Heart right ventricle (tissue), 16 donors: ENCODE data around the gene RNF183. TPM values are rescaled to one million over a fixed set of nuclear protein-coding genes. Genes with fewer than 3 reads are reported as not detected.
A peak's percentile ranks its signal among the peaks of the same experiment; 100 is the strongest.

Experiments used
- ATAC-seq, 8 donors: fragments of 200-7000 bp; cut with Tn5 transposase; one replicate each; pipeline ENCODE4 v1.9.1; 2020; ENCODE audit warnings: mild to moderate bottlenecking in 8 of 8, moderate library complexity in 8 of 8, moderate number of reproducible peaks in 1 of 8
- DNase-seq, 2 donors: peaks; one replicate each; pipeline ENCODE4 v3.0.0-alpha.2; 2020
- H3K27ac ChIP-seq, 10 donors: fragments of 200-600 bp; sonication (generic) in 2 of 10; one replicate each; pipeline versions ENCODE4 v1.5.0 to v1.8.0; 2020 to 2022; ENCODE audit warnings: mild to moderate bottlenecking in 3 of 10
- H3K27me3 ChIP-seq, 7 donors: fragments of 200-600 bp; one replicate each; pipeline ENCODE4 v1.8.0; 2021 to 2022; ENCODE audit warnings: mild to moderate bottlenecking in 2 of 7
- H3K36me3 ChIP-seq, 9 donors: fragments of 200-600 bp; sonication (generic) in 1 of 9; one replicate each; pipeline versions ENCODE4 v1.5.0 to v1.8.0; 2020 to 2022; ENCODE audit warnings: mild to moderate bottlenecking in 2 of 9
- H3K4me1 ChIP-seq, 9 donors: fragments of 200-600 bp; sonication (generic) in 1 of 9; one replicate each; pipeline versions ENCODE4 v1.5.0 to v1.8.0; 2020 to 2022; ENCODE audit warnings: mild to moderate bottlenecking in 4 of 9
- H3K4me3 ChIP-seq, 10 donors: fragments of 200-600 bp; sonication (generic) in 2 of 10; one replicate each; pipeline versions ENCODE4 v1.5.0 to v1.8.0; 2020 to 2022; ENCODE audit warnings: mild to moderate bottlenecking in 7 of 10, moderate library complexity in 2 of 10
- H3K9me3 ChIP-seq, 11 donors: fragments of 200-600 bp in 10 of 11; sonication (generic) in 2 of 11; one replicate each; pipeline versions ENCODE4 v1.5.0 to v1.8.0; 2013 to 2022; ENCODE audit warnings: mild to moderate bottlenecking in 2 of 11, control low read depth in 1 of 11, moderate library complexity in 1 of 11
- CTCF ChIP-seq, 9 donors: fragments of 200-600 bp; sonication (generic) in 2 of 9; IDR thresholded peaks; one replicate each; pipeline versions ENCODE4 v1.5.0 to v1.8.0; 2021 to 2022; ENCODE audit warnings: antibody characterized with exemption in 9 of 9, mild to moderate bottlenecking in 5 of 9, moderate library complexity in 1 of 9
- WGBS, 2 donors: extraction: QIAGEN DNeasy Blood & Tissue Kit; methylation state at CpG; one replicate each; pipeline ENCODE4 v1.1.7; 2013; ENCODE audit warnings: inconsistent platforms in 1 of 2; 5-methylcytosine and 5-hydroxymethylcytosine counted together
- intact Hi-C, 10 donors: fragments of 100-400 bp; cut with DNase I; formaldehyde crosslinking; loops; one replicate each; pipeline versions ENCODE4 v1.11.1 to v1.14.2; 2022
- polyA plus RNA-seq, 2 donors: library from polyadenylated mRNA; stranded (reverse); fragments of 200-250 nt; gene quantifications; one replicate each; pipeline ENCODE4 v1.2.3, GENCODE V29; 2013
- total RNA-seq, 10 donors: library from RNA; stranded (reverse); fragmentation: NEBNext Ultra II Directional in 3 of 10; extraction: Animal tissue kit (Norgen Biotek cat#: 25700) in 3 of 10; gene quantifications; one replicate each; pipeline versions ENCODE4 v1.2.1 to v1.2.4, GENCODE V29; 2021 to 2023
- donor health status: Arrhythmogenic right ventricular cardiomyopathy.
- donor health status: ischemic (EF 13 %, LVEDD 7.1; RV severe dilation, severe dysfunction).
- donor health status: healthy with polysubstance abuse.
- donor health status: DM: no; HTN: yes; CAD: no.
- donor health status: DM: no; HTN: no; CAD: no.
- donor health status: ischemic (EF 25% LVEDD 6.9; RV normal size, moderate dysfunction).
- donor health status: ischemic (EF 25% LVEDD 5.7; RV mildly dilated, moderate dysfunction).
- donor health status: healthy.
- donor health status: DM: yes; HTN: yes; CAD: no.
- donor health status: Ischemic cardiomyopathy.
- donor health status: ischemic (EF 35%, LVEDD 5.7; RV mildly dilated, moderate dysfunction).
- donor health status: nonischemic (EF 11% LVEDD 7.7; RV severe dilation, severe dysfunction).
- donor health status: DM: yes; HTN: yes; CAD: no.
- donor health status: PGD.
- donor health status: ischemic (EF 29% LVEDD 5.4; RV normal size, mild dysfunction).
- donor health status: nonischemic (EF 23%, LVEDD 6.1; RV moderate dilation, normal function).

RNF183 gene
- total and polyA plus RNA-seq, 12 donors = 0.03 to 0.53 TPM; not detected in 10

GRCh38 chr9:113340011-113340699 lies 37.0 kb upstream of the RNF183 start, which contains the start of gene WDR31:
WDR31 (minus strand) TSS chr9:113340275; CDS start chr9:113332022, 8,253 bp downstream.
- Histone ChIP-seq H3K4me3 (peak within 1 kb of the TSS; percentile 62 to 97 (median 75)), H3K36me3 (peaks cover 0 to 5% (median 0%) of the 10 kb centered on the region in 9 donors), H3K4me1 (peaks cover 0 to 31% (median 22%) of the 10 kb centered on the region in 9 donors), H3K9me3 (no peaks in the 10 kb centered on the region), H3K27me3 (no peaks in the 10 kb centered on the region), H3K27ac (peak within 1 kb of the TSS; percentile 53 to 88 (median 78))
- DNase-seq (peak; percentile 86 to 88), ATAC-seq (peak; percentile 89 to 95 (median 92))
- TF ChIP-seq CTCF (IDR thresholded peaks at IDR 0.05) = peak in 2 of 9 donors; percentile 15
- WGBS, 2 donors = 1% methylated on average over 46 of the region's 46 CpGs
- intact Hi-C loops = loop anchor here in 5 of 10 donors (2.0 to 5.0 kb wide), 4 partner anchors 37 to 62 kb away; partner anchors contain the start of genes ALAD (in 3 of the 5) and HDHD3 (in 1 of the 5)

- no peak for TF ChIP-seq CTCF (IDR thresholded peaks at IDR 0.05)
- no peak for ATAC-seq
- no peaks in the 10 kb centered on the region for H3K9me3 ChIP-seq
- intact Hi-C loops = no loop called here
- H3K27me3 ChIP-seq = no peaks in the 10 kb centered on the region
- 89 to 93% methylated on average over 2 of the region's 2 CpGs for WGBS, 2 donors
- H3K4me3 ChIP-seq = no peak overlapping the region
- H3K36me3 ChIP-seq = peaks cover 0 to 5% (median 0%) of the 10 kb centered on the region in 9 donors
- DNase-seq = no peak
- H3K4me1 ChIP-seq = peaks cover 0 to 17% (median 12%) of the 10 kb centered on the region in 9 donors
- no peak overlapping the region for H3K27ac ChIP-seq
Measured at GRCh38 chr9:113337714-113338113, 34.5 kb upstream of the RNF183 start.

- H3K27me3 ChIP-seq = no peaks in the 10 kb centered on the region
- peaks cover 0 to 23% (median 0%) of the 10 kb centered on the region in 9 donors for H3K36me3 ChIP-seq
- no peak for ATAC-seq
- TF ChIP-seq CTCF (IDR thresholded peaks at IDR 0.05) = no peak
- WGBS, 2 donors = 60 to 61% methylated on average over 4 of the region's 4 CpGs
- intact Hi-C loops = no loop called here
- no peak for DNase-seq
- no peak overlapping the region for H3K27ac ChIP-seq
- H3K4me3 ChIP-seq = no peak overlapping the region
- peaks cover 0 to 14% (median 0%) of the 10 kb centered on the region in 9 donors for H3K4me1 ChIP-seq
- no peaks in the 10 kb centered on the region for H3K9me3 ChIP-seq
Measured at GRCh38 chr9:113331780-113332179, 28.6 kb upstream of the RNF183 start.

GRCh38 chr9:113328045-113328782 lies 25.0 kb upstream of the RNF183 start:
- H3K27ac ChIP-seq = peak overlapping the region in 6 of 10 donors; percentile 29 to 53 (median 39)

More at GRCh38 chr9:113328045-113328782, 25.0 kb upstream of the RNF183 start:
- peak in 5 of 8 donors; percentile 71 to 98 (median 76) for ATAC-seq
- Histone ChIP-seq H3K36me3 (peaks cover 0 to 18% (median 0%) of the 10 kb centered on the region in 9 donors), H3K27me3 (no peaks in the 10 kb centered on the region), H3K4me3 (no peak overlapping the region), H3K4me1 (peaks cover 0 to 14% (median 0%) of the 10 kb centered on the region in 9 donors), H3K9me3 (no peaks in the 10 kb centered on the region)
- no peak for DNase-seq
- intact Hi-C loops = no loop called here
- no peak for TF ChIP-seq CTCF (IDR thresholded peaks at IDR 0.05)
- WGBS, 2 donors = 80 to 83% methylated on average over 3 of the region's 3 CpGs
